Stimulated activated effector memory CD8-positive, alpha-beta T cell treated with anti-CD3 and anti-CD28 coated beads, Interleukin-12 subunit alpha, Interleukin-12 subunit beta, amount 100 ng/mL, for 72 hours (primary cell): ENCODE results near the gene DPM2.

ENCODE experiments used
- ATAC-seq: fragments of 150-1000 bp; cut with Tn5 transposase; 2 replicates; pipeline ENCODE4 v1.10.0; 2021
- DNase-seq, 2 donors: peaks; one replicate each; pipeline ENCODE4 v3.0.0; 2021 to 2022; ENCODE audit warnings: low spot score in 2 of 2
- H3K27ac Mint-ChIP-seq: one replicate; pipeline ENCODE4 v1.8.0; 2022; ENCODE audit warnings: mild to moderate bottlenecking, mixed read lengths
- H3K36me3 Mint-ChIP-seq: one replicate; pipeline ENCODE4 v1.8.0; 2022; ENCODE audit warnings: mild to moderate bottlenecking, mixed read lengths
- H3K4me1 Mint-ChIP-seq: one replicate; pipeline ENCODE4 v1.8.0; 2022; ENCODE audit warnings: mixed read lengths
- H3K4me3 Mint-ChIP-seq: one replicate; pipeline ENCODE4 v1.8.0; 2022; ENCODE audit warnings: mild to moderate bottlenecking, mixed read lengths
- H3K9me3 Mint-ChIP-seq: one replicate; pipeline ENCODE4 v1.8.0; 2022; ENCODE audit warnings: mixed read lengths

DPM2 gene

GRCh38 chr9:127975376-127976315 is 38.0 kb upstream of the DPM2 start:
- peak overlapping the region; percentile 90 for H3K4me3 Mint-ChIP-seq
- ATAC-seq, result no peak

GRCh38 chr9:127974769-127975261 is 37.2 kb upstream of the DPM2 start:
- no peak for DNase-seq
- Mint-ChIP-seq H3K9me3 (no peaks in the 10 kb centered on the region), H3K4me3 (peak overlapping the region; percentile 90), H3K36me3 (peaks cover 5% of the 10 kb centered on the region), H3K4me1 (peaks cover 92% of the 10 kb centered on the region), H3K27ac (peak overlapping the region; percentile 92)
- ATAC-seq, result no peak

More at GRCh38 chr9:127975376-127976315, 38.0 kb upstream of the DPM2 start:
- Mint-ChIP-seq H3K36me3 (peaks cover 5% of the 10 kb centered on the region), H3K9me3 (no peaks in the 10 kb centered on the region), H3K4me1 (peaks cover 84% of the 10 kb centered on the region), H3K27ac (peak overlapping the region; percentile 92)
- DNase-seq, result no peak

GRCh38 chr9:127974001-127974768 is 36.5 kb upstream of the DPM2 start:
- DNase-seq, result peak in 1 of 2 donors; percentile 49
- peak overlapping the region; percentile 90 for H3K4me3 Mint-ChIP-seq
- no peak for ATAC-seq
- no peaks in the 10 kb centered on the region for H3K9me3 Mint-ChIP-seq
- peaks cover 97% of the 10 kb centered on the region for H3K4me1 Mint-ChIP-seq
- H3K36me3 Mint-ChIP-seq, result peaks cover 5% of the 10 kb centered on the region
- peak overlapping the region; percentile 92 for H3K27ac Mint-ChIP-seq

- peaks cover 5% of the 10 kb centered on the region for H3K36me3 Mint-ChIP-seq
- H3K4me1 Mint-ChIP-seq, result peaks cover 99% of the 10 kb centered on the region
- H3K27ac Mint-ChIP-seq, result peak overlapping the region; percentile 92
- H3K4me3 Mint-ChIP-seq, result peak overlapping the region; percentile 90
- DNase-seq (peak in 1 of 2 donors; percentile 51), ATAC-seq (no peak)
- no peaks in the 10 kb centered on the region for H3K9me3 Mint-ChIP-seq
Observed at GRCh38 chr9:127973169-127974000, 35.7 kb upstream of the DPM2 start.

- Mint-ChIP-seq H3K4me3 (peak overlapping the region; percentile 68), H3K36me3 (peaks cover 5% of the 10 kb centered on the region), H3K4me1 (peaks cover 100% of the 10 kb centered on the region), H3K27ac (peak overlapping the region; percentile 88), H3K9me3 (no peaks in the 10 kb centered on the region)
- peak in 1 of 2 donors; percentile 52 for DNase-seq
- no peak for ATAC-seq
Observed at GRCh38 chr9:127972236-127972871, 34.7 kb upstream of the DPM2 start.

- peaks cover 5% of the 10 kb centered on the region for H3K36me3 Mint-ChIP-seq
Observed at GRCh38 chr9:127971357-127972235, 33.9 kb upstream of the DPM2 start.

GRCh38 chr9:127970401-127971313 is 33.0 kb upstream of the DPM2 start:
- ATAC-seq, result peak; percentile 94
- Mint-ChIP-seq H3K4me3 (peak overlapping the region; percentile 68), H3K27ac (peak overlapping the region; percentile 92), H3K36me3 (peaks cover 5% of the 10 kb centered on the region), H3K4me1 (peaks cover 93% of the 10 kb centered on the region), H3K9me3 (no peaks in the 10 kb centered on the region)
- DNase-seq, result peak; percentile 42 to 85

More at GRCh38 chr9:127971357-127972235, 33.9 kb upstream of the DPM2 start:
- ATAC-seq (peak; percentile 55), DNase-seq (no peak)
- Mint-ChIP-seq H3K4me3 (peak overlapping the region; percentile 68), H3K9me3 (no peaks in the 10 kb centered on the region), H3K4me1 (peaks cover 100% of the 10 kb centered on the region), H3K27ac (peak overlapping the region; percentile 88)

GRCh38 chr9:127968700-127969383 is 31.2 kb upstream of the DPM2 start:
- ATAC-seq, result no peak
- Mint-ChIP-seq H3K9me3 (no peaks in the 10 kb centered on the region), H3K4me1 (peaks cover 88% of the 10 kb centered on the region), H3K4me3 (peak overlapping the region; percentile 68), H3K27ac (peak overlapping the region; percentile 92), H3K36me3 (peaks cover 6% of the 10 kb centered on the region)
- DNase-seq, result no peak

GRCh38 chr9:127968042-127968441 is 30.4 kb upstream of the DPM2 start:
- H3K27ac Mint-ChIP-seq, result peak overlapping the region; percentile 92
- peaks cover 10% of the 10 kb centered on the region for H3K36me3 Mint-ChIP-seq
- H3K4me3 Mint-ChIP-seq, result no peak overlapping the region
- ATAC-seq (no peak), DNase-seq (no peak)
- no peaks in the 10 kb centered on the region for H3K9me3 Mint-ChIP-seq
- peaks cover 88% of the 10 kb centered on the region for H3K4me1 Mint-ChIP-seq

- no peak overlapping the region for H3K4me3 Mint-ChIP-seq
- ATAC-seq (no peak), DNase-seq (no peak)
- H3K36me3 Mint-ChIP-seq, result peaks cover 10% of the 10 kb centered on the region
- no peaks in the 10 kb centered on the region for H3K9me3 Mint-ChIP-seq
- H3K4me1 Mint-ChIP-seq, result peaks cover 88% of the 10 kb centered on the region
- H3K27ac Mint-ChIP-seq, result peak overlapping the region; percentile 92
Observed at GRCh38 chr9:127967151-127967809, 29.6 kb upstream of the DPM2 start.

- DNase-seq (no peak), ATAC-seq (no peak)
- Mint-ChIP-seq H3K27ac (peak overlapping the region; percentile 92), H3K9me3 (no peaks in the 10 kb centered on the region), H3K4me3 (no peak overlapping the region), H3K4me1 (peaks cover 88% of the 10 kb centered on the region), H3K36me3 (peaks cover 8% of the 10 kb centered on the region)
Observed at GRCh38 chr9:127966416-127967150, 28.9 kb upstream of the DPM2 start.
